Kidney epithelial cell (primary cell): Measurements from ENCODE around the gene NKTR. TPM values are rescaled to one million over a fixed set of nuclear protein-coding genes. Genes with fewer than 3 reads are reported as not detected.
"Not testable (repeated sequence)": the region's sequence is repeated elsewhere in the genome, so short reads cannot be mapped to it uniquely, and the experiment has no call there.

ENCODE experiments used
- DNase-seq: peaks from one replicate; pipeline ENCODE4 v3.0.0-alpha.2; 2010; ENCODE audit warnings: low read depth
- H3K27me3 ChIP-seq: 2 replicates; pipeline ENCODE4 v1.6.0; 2011; ENCODE audit warnings: low read length; ENCODE audit not compliant: control insufficient read depth, insufficient read depth
- H3K36me3 ChIP-seq: 2 replicates; pipeline ENCODE4 v1.5.1; 2011; ENCODE audit warnings: low read length; ENCODE audit not compliant: control insufficient read depth, insufficient read depth
- H3K4me3 ChIP-seq: 2 replicates; pipeline ENCODE4 v1.5.1; 2011; ENCODE audit warnings: low read depth, mild to moderate bottlenecking, control low read depth, low read length
- CTCF ChIP-seq: IDR thresholded peaks from 2 replicates; pipeline ENCODE4 v1.5.1; 2011; ENCODE audit warnings: mild to moderate bottlenecking, moderate library complexity, low read length, control low read depth, inconsistent platforms; ENCODE audit not compliant: insufficient read depth, poor library complexity, severe bottlenecking
- total RNA-seq: library from RNA; depleted of rRNA; stranded (reverse); fragments of >200 nt; gene quantifications from 2 replicates; pipeline ENCODE4 v1.2.3, GENCODE V29; 2015

The NKTR gene
- total RNA-seq, 1 donor from 2014 or later: 29.8 TPM

- TF ChIP-seq CTCF: no peak
- Histone ChIP-seq H3K36me3 (no peaks in the 10 kb centered on the region), H3K4me3 (peak overlapping the region; percentile 58), H3K27me3 (no peaks in the 10 kb centered on the region)
- DNase-seq: no peak
Measured at GRCh38 chr3:42591811-42592210, 8.7 kb upstream of the NKTR start.

- H3K27me3 ChIP-seq: no peaks in the 10 kb centered on the region
- no peaks in the 10 kb centered on the region for H3K36me3 ChIP-seq
- DNase-seq: no peak
- no peak for TF ChIP-seq CTCF
- H3K4me3 ChIP-seq: no peak overlapping the region
Measured at GRCh38 chr3:42593635-42594034, 6.9 kb upstream of the NKTR start.

- no peaks in the 10 kb centered on the region for H3K27me3 ChIP-seq
- H3K36me3 ChIP-seq: no peaks in the 10 kb centered on the region
- TF ChIP-seq CTCF: no peak
Measured at GRCh38 chr3:42595682-42596081, 4.8 kb upstream of the NKTR start.

GRCh38 chr3:42597098-42597497 is 3.4 kb upstream of the NKTR start:
- not testable (repeated sequence) for H3K36me3 ChIP-seq, H3K27me3 ChIP-seq, DNase-seq, H3K4me3 ChIP-seq

More at GRCh38 chr3:42595682-42596081, 4.8 kb upstream of the NKTR start:
- no peak overlapping the region for H3K4me3 ChIP-seq
- no peak for DNase-seq

- TF ChIP-seq CTCF: no peak
- no peak for DNase-seq
- H3K4me3 ChIP-seq: peak overlapping the region; percentile 96
Measured at GRCh38 chr3:42600958-42601675, 631 bp downstream of the NKTR start.

GRCh38 chr3:42601896-42602581 is 1.6 kb downstream of the NKTR start:
- TF ChIP-seq CTCF: no peak
- Histone ChIP-seq H3K4me3 (peak overlapping the region; percentile 96), H3K27me3 (no peaks in the 10 kb centered on the region), H3K36me3 (no peaks in the 10 kb centered on the region)
- DNase-seq: no peak

More at GRCh38 chr3:42600958-42601675, 631 bp downstream of the NKTR start:
- Histone ChIP-seq H3K27me3 (no peaks in the 10 kb centered on the region), H3K36me3 (no peaks in the 10 kb centered on the region)
